Stimulated activated naive CD8-positive, alpha-beta T cell treated with anti-CD3 and anti-CD28 coated beads, Interleukin-15, Interleukin-2, amounts not matched to agents 100 U/mL and 50 U/mL, for 24 hours (primary cell): ENCODE measurements around the gene KIAA0408.

Source experiments
- ATAC-seq: fragments of 150-1000 bp; cut with Tn5 transposase; one replicate; pipeline ENCODE4 v1.10.0; 2021
- DNase-seq: peaks from one replicate; pipeline ENCODE4 v3.0.0; 2021

The KIAA0408 gene

DNA sequence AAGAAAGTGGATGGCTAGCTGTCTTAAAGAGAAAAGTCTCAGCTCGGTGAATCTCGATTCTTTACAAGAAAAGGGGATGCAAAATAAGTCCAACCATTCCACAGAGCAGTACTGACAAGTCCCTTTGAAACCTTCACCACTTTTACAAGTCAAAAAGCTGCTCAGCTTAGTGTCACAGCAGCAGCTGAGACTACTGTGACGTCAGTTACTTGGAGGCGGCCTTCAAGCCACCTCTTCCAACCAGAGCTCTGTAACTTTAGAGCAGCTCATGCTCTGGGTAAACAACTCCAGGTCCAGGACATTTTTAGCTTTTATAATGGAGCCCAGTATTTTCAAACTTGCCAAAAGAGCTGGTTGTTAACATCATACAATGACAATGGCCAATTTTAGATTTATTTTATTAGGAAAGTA, at the start of gene KIAA0408:
Gene KIAA0408 (minus strand): TSS at position 159 of the 411 bp plus-strand sequence. CDS start 5,408 bp downstream, outside the sequence.
- ATAC-seq (no peak), DNase-seq (no peak)

DNA sequence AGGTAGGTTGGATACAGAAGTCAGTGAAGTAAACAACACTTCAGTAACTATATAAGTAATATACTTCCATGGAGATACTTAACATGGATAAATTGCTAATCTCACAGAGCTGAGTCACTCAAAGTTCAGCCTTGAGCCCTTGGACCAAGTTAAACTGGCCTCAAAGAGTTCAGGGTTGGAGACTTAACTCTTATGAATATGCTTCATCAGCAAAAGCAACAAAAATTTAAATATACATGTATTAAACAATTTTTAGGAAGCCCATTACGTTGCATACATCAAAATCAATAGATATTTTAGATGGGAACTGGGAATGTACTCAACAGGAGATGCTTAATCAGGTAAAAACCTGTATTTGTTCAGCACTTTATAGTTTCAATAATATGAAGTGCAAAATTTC, 47.7 kb upstream of the KIAA0408 start:
- DNase-seq (no peak), ATAC-seq (no peak)

DNA sequence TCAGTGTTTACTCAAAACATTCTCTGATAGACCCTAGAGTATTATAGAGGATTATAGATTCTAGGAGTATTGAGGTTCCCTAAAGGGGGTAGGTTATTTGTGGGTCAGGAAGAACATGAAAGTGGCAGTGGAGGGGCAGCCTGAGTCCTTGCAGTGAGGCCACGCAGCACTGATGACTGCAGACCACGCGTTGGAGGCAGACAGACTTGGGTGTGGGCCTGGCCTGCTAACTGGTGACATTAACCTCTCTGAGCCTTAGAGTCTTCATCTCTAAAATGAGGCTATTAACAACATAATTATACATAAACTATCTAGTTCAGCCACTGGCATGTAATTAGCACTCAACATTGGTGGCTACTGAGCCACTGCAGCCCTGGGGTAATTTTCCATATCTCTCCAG, 43.8 kb upstream of the KIAA0408 start:
- ATAC-seq (no peak), DNase-seq (no peak)

DNA sequence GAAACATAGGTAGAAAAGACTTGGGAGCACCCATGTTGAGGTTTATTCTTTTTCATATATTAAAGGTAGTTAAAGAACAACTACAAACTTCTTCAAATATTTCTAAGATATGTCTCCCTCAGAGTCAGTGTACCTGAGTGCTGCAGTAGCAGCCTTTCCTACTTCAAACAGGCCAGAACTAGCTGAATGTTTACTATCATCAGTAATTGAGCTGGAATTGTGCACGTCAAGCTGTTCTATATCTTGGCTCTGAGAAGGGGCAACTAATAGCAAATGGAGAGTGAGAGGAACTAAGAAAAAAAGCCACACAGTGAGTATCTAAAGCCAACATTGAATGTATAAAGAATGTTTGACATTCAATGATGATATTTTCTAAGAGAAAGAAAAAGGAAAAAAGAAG, 38.2 kb upstream of the KIAA0408 start:
- ATAC-seq (no peak), DNase-seq (no peak)

DNA sequence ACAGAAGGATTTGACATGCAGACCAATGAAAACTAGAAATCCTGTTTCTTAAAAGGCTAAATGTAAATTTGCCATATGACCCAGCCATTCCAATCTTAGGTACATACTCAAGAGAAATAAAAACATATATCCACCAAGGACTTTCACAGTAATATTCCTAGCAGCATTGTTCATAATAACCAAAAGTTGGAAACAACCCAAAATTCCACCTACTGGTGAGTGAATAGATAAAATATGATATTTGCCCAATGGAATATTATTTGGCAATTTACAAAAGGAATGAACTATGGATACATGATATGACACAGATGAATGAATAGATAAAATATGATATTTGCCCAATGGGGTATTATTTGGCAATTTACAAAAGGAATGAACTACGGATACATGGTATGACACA, 37.3 kb upstream of the KIAA0408 start:
- DNase-seq (no peak), ATAC-seq (no peak)

DNA sequence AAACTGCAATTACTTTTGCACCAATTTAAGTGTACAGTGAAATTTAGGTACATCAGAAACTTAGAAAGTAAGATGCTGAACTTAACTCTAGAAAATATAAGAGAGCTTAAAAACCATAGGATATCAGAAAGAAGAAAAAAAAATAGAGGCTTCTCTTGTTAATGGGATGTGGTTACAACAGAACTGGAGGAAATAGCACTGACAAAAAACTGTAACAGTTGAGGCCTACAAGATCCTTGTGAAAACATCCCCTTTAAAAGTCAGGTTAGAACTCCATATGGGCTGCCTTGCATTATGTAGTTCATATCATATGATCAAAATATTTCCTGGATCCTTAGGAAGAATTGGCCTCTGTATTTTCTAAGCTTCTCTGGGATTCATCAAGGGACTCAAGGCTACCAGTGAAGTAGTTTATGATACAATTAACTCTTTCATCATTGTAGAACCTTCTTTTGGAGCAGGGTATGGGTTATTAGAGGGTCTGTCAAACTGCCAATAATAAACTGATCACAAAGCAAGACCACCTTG, 35.1 kb upstream of the KIAA0408 start:
- ATAC-seq (no peak), DNase-seq (no peak)

DNA sequence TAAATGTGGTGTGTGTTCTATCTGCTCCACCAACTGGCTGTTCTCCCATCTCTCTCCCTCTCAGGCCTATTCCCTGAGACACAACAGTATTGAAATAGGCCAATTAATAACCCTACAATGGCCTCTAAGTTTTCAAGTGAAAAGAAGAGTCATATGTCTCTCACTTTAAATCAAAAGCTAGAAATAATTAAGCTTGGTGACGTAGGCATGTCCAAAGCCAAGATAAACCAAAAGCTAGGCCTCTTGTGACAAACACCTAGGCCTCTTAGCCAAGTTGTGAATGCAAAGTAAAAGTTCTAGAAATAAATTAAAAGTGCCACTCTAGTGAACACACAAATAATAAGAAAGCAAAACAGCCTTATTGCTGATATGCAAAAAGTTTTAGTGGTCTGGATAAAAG, 30.1 kb upstream of the KIAA0408 start:
- no peak for ATAC-seq

DNA sequence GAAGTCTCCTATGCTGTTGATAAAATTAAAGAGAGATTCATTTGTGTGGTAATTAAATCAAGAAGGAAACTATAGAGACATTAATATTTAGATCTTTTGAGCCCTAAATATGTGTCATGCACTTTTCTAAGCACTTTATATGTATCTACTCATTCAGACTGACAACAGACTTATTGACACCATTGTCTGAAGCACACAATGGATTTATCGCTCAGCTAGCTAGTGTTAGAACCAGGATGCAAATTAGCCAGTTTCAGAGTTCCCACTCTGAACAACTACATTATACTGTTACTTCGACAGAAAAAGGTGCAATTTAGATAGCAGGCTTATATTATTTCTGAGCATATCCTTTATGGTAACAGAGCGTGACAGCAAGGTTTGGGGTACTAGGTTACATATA, 27.7 kb upstream of the KIAA0408 start:
- DNase-seq (no peak), ATAC-seq (no peak)

More for the DNA sequence above, 30.1 kb upstream of the KIAA0408 start:
- no peak for DNase-seq

DNA sequence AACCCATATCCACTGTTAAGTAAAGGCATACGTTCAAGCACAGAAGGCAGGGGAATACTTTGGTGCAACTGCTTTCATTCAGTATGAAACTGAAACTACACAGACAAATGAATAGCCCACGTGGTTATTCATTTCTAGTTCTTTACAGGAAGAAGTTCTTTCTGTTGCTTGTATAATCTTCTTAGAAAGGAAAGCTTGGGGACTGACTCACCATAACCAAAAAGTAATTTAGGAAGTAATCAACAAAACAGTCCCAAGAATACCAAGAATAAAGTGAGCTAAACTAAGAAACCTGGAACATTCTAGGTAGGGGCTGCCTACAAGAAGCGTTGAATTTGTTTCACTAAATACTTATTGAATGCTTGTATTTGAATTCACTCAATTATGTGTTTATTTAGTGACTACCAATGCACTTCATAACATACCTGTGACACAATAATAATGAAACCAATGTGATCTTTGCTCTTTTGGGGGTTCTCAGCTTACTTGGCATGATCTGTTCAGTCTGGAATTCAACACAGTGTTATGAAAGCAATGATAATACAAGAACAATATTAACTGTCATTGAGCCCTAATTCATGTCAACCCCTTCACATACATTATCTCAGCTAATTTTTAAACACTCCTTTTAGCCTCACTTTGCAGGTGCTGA, 25.1 kb upstream of the KIAA0408 start:
- DNase-seq (no peak), ATAC-seq (peak; percentile 92)

DNA sequence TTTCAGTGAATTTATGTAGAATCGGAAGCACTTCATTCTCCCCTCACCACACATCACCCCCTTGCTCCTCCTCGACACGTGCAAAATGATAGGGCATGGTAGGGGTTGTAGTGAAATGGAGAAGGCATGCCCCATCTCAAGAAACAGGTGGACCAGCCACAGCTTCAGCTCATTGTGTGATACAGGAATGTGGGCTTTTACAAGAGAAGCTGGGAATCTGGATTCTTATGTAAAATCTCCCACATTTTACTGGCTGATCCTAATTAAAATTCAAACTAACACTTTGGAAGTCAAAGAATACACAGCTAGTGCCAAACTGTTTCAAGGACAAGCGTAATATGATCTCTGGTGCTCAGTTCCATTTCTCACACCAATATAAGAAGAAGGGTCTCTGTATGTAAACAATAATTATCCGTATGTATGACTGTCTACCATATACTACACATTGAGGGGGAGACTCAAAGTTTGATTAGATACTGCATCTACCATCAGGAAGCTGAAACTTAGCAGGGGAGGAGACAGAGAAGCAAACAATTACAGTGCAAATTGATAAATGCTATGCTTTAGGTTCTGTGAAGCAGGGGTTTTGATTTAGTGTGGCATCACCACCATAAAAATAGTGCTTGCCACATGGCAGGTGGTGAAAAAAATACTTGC, 24.3 kb upstream of the KIAA0408 start:
- DNase-seq, result no peak
- no peak for ATAC-seq

DNA sequence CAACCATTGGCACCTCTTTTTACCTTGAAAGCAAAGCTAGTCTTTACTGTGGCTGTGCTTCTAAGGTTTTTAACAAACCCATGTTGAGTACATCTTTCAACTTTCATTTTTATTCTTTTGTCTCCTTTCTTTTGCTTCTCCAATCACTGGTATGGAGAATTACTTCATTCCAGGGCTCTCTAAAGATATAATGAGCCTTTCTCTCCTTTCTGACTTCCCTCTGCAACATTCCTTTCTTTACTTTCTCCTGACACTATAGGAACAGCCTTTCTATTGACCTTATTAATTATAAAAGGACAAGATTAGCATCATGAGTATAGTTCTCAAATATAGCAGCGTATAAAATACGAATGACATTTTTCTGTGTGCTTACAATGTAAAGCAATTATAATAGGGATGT, 23.1 kb upstream of the KIAA0408 start:
- ATAC-seq, result no peak

DNA sequence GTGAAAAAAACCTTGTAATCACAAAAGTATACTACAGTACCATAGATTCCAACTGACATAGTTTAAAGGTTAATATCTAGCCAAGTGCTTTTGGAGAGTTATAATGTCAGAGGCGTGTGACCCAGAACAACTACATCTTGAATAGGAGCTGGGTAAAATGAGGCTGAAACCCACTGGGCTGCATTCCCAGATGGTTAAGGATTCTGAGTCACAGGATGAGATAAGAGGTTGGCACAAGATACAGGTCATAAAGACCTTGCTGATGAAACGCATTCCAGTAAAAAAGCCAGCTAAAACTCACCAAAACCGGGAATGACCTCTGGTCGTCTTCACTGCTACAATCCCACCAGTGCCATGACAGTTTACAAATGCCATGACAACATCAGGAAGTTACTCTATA, 22.4 kb upstream of the KIAA0408 start:
- ATAC-seq, result no peak
- no peak for DNase-seq

More for the DNA sequence above, 23.1 kb upstream of the KIAA0408 start:
- no peak for DNase-seq

DNA sequence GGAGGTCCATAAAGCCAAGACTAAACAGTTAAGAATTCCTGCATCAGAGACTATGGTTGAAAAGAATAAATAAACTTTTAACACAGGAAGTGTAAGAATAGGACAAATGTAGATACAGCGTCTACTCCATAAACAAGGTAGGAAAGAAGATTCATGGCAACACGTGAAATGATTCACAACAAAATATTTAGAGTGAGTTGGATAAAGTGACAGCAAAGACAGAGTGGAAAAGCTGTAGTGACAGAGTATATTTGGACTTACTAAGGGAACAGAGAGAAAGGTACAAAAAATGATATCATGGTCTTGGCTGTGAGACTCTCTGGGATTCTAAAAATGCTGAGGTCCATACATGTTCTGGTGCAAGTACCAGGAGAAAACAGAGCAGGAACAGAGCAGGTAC, 21.9 kb upstream of the KIAA0408 start:
- DNase-seq (no peak), ATAC-seq (no peak)

DNA sequence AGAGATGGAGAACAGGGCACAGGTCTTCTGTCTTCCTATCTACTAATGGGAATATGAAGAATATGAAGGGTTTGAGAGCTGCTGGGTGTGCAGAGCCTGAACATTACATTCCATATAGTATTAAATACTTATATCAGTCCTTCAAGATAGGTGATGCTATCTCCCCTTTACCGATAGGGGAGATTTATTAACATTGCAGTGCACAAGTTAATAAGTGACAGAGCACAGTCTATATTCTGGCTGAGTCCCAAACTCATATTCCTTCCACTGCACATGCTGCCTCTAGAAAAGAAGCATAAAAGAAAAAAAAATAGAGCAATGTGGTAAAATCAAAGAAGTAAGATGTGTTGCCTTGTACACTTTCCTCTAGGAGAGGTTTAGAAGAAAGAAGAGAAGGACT, 18.5 kb upstream of the KIAA0408 start:
- ATAC-seq (no peak), DNase-seq (no peak)

DNA sequence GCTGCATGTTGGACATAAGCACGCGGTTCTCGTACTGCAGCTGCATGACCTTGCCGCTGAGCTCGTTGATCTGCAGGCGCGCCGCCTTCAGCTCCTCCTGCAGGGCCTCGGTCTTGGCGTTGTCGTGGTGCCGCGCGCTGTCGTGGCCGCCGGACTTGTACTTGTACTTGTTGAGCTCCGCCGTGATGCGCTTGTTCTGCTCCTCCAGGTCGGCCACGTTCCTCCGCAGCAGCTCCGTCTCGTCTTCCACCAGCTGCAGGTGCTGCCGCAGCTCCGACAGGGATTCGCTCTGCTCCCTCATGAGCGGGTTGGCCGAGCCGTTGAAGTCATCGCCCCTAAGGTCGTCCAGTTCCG, 16.6 kb upstream of the KIAA0408 start:
- no peak for DNase-seq
- no peak for ATAC-seq

DNA sequence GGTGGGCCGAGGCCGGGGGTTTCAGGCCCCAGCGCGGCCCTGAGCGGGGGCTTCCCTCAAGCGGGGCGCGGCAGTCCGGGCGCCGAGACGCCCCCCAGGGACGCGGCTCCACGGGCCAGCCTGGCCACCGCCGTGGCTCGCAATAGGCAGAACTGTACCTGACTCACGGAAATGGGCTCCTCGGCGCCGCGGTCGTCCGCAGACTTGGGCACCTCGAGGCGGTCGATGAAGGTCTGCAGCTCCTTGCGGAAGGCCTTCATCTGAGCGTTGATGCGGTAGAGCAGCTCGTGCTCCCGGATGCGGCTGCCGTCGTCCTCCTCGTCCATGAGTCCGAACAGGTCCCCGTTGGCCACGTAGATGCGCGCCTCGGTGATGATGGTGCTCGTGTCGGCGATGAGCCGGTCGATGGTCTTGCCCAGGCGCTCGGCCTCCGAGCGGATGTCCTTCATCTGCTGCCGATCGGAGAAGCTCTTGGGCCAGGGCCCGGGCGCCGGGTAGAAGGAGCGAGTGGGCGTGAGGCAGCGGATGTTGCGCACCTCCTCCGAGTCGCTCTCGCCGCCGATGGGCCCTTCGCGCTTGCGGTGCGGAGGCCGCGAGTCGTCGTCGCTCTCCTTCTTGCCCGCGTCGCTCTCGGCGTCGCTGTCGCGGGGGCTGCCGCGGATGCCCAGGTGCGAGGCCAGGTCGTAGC, 16.1 kb upstream of the KIAA0408 start:
- no peak for DNase-seq
- no peak for ATAC-seq

DNA sequence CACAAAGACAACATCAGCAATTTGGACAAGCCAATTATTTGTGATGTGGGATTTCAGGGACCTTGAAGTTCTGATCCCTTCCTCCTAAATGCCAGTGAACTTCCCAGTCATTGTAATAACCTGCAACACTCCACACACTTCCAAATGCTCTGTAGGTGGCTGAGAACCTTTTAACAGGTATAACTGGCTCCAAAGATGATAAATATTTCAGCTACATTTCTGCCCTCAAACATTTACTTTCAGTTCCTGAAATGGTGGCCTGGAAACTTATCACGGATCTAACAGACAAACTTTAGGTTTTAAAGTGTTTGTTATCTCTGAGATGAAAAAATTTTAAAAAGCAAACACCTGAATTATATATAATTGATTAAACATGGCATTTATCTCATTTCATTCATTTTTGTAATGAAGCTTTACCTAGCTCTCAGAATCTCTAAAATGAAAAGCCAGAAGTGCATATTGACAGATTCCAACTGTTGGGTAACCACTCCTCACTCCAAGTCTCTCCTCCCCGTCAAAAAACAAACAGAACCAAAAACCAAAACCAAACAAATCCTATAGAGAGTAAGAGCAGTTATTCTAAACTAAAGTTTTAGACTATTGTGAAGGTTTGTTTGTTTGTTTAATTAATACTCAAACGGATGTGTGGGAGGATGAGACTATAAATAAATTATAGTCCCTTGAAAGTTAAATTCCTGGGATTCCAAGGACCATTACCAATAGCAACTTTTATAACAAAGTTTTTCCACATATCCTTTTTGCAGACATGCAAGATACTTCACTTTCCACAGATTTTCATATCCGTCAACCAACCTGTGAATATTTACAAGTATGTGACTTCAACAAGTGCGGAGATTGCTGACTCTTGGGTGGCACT, 12.4 kb upstream of the KIAA0408 start:
- no peak for DNase-seq
- ATAC-seq, result no peak

DNA sequence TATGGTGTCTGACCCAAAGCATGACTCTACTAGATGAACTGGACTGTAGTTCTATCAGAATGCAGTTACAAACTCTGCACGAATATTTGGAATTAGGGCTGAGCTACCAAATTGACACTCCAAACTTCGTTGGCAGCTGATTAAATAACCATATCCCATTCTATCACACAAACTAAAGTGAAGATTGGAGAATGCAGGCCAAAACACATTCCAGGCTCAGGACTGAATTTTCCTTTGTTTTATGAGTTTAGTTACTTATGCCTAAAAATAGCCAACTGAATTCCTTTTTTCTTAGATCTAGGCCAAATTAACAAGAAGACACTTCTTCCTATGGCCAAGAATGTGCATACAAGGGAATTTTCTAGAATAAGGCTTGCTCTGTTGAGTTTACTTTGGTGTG, 9.7 kb upstream of the KIAA0408 start:
- ATAC-seq (no peak), DNase-seq (no peak)

DNA sequence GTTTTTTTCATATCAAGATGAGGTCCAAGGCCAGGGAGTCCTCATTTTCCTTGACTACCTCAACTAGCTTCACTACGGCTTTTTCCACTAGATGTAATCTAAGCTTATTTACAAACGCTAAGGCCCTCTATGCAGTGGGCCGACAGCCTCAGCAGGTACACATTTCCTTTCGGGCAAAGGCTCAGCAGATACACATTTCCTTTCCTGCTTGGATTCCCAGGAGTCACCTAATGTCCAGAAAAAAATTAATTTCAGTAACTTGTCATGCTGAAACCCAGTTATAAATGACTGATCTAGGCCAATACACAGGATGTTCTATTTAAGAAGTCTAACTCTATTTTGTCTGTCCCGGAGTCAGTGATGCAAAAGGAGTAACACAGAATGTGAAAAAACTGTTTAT, 7.2 kb upstream of the KIAA0408 start:
- DNase-seq, result no peak
- ATAC-seq, result no peak

DNA sequence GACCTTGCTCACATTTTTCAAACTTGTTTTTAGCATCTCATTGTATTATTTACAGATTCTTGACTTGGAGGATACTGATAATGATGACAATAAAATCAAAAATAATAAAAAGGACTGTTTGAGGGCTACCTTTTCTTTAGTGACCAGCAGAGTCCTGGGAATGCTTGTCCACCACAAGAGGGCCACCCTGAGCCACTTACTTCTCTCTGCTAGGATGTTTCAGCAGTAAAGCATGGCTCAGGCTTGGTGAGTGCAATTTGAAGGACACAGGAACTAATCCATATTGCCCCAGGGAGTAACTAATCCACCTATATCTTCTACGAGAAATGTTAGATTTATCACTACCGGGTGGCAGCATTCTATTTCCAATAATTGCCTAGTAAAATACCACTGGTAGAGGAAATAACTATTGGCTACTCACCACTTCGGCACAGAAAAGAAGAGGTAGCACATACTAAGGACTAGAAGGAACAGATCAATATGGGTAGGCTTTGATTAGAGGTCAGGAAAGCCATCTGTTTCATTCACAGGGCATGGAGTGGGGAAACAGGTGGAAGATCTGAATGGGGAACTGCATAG, 5.8 kb upstream of the KIAA0408 start:
- ATAC-seq (peak; percentile 59), DNase-seq (peak; percentile 73)

DNA sequence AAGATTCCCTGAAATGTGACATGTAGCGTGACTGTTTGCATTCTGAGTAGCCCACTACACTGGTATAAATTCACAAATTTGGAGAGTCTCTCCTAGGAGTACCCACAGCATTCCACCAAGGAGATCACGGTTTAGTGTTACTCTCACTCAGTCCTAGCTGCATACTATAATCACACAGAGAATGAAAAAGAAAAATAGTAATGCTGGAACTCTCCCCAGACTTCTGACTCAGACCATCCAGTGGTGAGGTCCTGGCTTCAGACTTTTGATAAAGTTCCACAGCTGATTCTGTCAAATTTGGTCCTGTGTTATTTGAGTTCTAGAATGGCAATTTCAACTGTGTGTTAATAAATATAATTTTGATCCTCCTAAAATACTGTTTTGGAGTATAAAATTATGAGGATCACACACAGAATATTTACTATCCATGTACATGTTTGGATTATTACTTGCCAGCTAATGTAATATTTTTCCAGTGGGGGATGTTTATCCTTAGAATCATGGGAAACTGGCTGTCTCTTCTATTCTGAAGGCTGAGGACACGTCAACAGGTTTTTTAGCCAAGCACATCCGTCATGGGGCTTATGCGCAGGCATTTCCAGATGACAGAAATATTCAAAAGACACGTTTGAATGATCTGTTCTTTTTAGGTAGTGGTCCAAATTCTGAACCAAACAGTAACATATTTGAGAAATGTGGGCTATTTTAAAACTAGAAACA, 5.1 kb upstream of the KIAA0408 start:
- DNase-seq (no peak), ATAC-seq (no peak)
